Measurements from ENCODE around the gene PRSS38. TPM values are rescaled to one million over a fixed set of nuclear protein-coding genes. Genes with fewer than 3 reads are reported as not detected.
A peak's percentile ranks its signal among the peaks of the same experiment; 100 is the strongest.

The PRSS38 gene
- total RNA-seq, 1 donor from 2014 or later = not detected

- DNase-seq (ENCODE audit: low spot score) = no peak
Measured at GRCh38 chr1:227779021-227779441, 36.4 kb upstream of the PRSS38 start.

- DNase-seq (ENCODE audit: low spot score) = no peak
Measured at GRCh38 chr1:227779685-227780084, 35.8 kb upstream of the PRSS38 start.

GRCh38 chr1:227780101-227781044 lies 35.1 kb upstream of the PRSS38 start:
- no peak for DNase-seq (ENCODE audit: low spot score)

- no peak for DNase-seq (ENCODE audit: low spot score)
Measured at GRCh38 chr1:227781314-227781930, 34.1 kb upstream of the PRSS38 start.

GRCh38 chr1:227782226-227782625 lies 33.2 kb upstream of the PRSS38 start:
- no peak for DNase-seq (ENCODE audit: low spot score)

GRCh38 chr1:227785094-227785804 lies 30.2 kb upstream of the PRSS38 start:
- DNase-seq (ENCODE audit: low spot score) = no peak

- DNase-seq (ENCODE audit: low spot score) = no peak
Measured at GRCh38 chr1:227785805-227786671, 29.4 kb upstream of the PRSS38 start.

- DNase-seq (ENCODE audit: low spot score) = no peak
Measured at GRCh38 chr1:227786673-227787512, 28.6 kb upstream of the PRSS38 start.

- peak; percentile 93 for DNase-seq (ENCODE audit: low spot score)
Measured at GRCh38 chr1:227787513-227788270, 27.8 kb upstream of the PRSS38 start.

GRCh38 chr1:227788271-227789083 lies 27.0 kb upstream of the PRSS38 start:
- peak; percentile 81 for DNase-seq (ENCODE audit: low spot score)

GRCh38 chr1:227789084-227790033 lies 26.1 kb upstream of the PRSS38 start:
- DNase-seq (ENCODE audit: low spot score) = no peak

GRCh38 chr1:227790034-227790400 lies 25.5 kb upstream of the PRSS38 start:
- no peak for DNase-seq (ENCODE audit: low spot score)

GRCh38 chr1:227790868-227791267 lies 24.6 kb upstream of the PRSS38 start:
- DNase-seq (ENCODE audit: low spot score) = no peak

GRCh38 chr1:227791425-227792143 lies 23.9 kb upstream of the PRSS38 start:
- no peak for DNase-seq (ENCODE audit: low spot score)

- DNase-seq (ENCODE audit: low spot score) = peak; percentile 19
Measured at GRCh38 chr1:227792216-227793078, 23.0 kb upstream of the PRSS38 start.
